Left lung (tissue), 10 donors: Measurements from ENCODE around the gene AMMECR1. TPM values are rescaled to one million over a fixed set of nuclear protein-coding genes. Genes with fewer than 3 reads are reported as not detected.

Experiments used
- ATAC-seq: fragments of 200-7000 bp; cut with Tn5 transposase; one replicate; pipeline ENCODE4 v1.9.1; 2020; ENCODE audit warnings: moderate library complexity
- DNase-seq, 4 donors: peaks; one replicate each; pipeline ENCODE4 v3.0.0-alpha.2; 2013 to 2020
- H3K27ac ChIP-seq, 2 donors: fragments of 200-600 bp; sonication (generic) in 1 of 2; one replicate each; pipeline versions ENCODE4 v1.5.0 to v1.8.0; 2020 to 2021
- H3K27me3 ChIP-seq, 2 donors: fragments of 200-600 bp; sonication (generic) in 1 of 2; one replicate each; pipeline versions ENCODE4 v1.5.0 to v1.8.0; 2020 to 2021
- H3K36me3 ChIP-seq, 2 donors: fragments of 200-600 bp; sonication (generic) in 1 of 2; one replicate each; pipeline versions ENCODE4 v1.5.0 to v1.8.0; 2020 to 2021
- H3K4me1 ChIP-seq, 2 donors: fragments of 200-600 bp; one replicate each; pipeline ENCODE4 v1.8.0; 2021
- H3K4me3 ChIP-seq, 2 donors: fragments of 200-600 bp; sonication (generic) in 1 of 2; one replicate each; pipeline versions ENCODE4 v1.5.0 to v1.8.0; 2020 to 2021; ENCODE audit warnings: mild to moderate bottlenecking in 1 of 2
- H3K9me3 ChIP-seq, 2 donors: fragments of 200-600 bp; sonication (generic) in 1 of 2; one replicate each; pipeline versions ENCODE4 v1.5.0 to v1.8.0; 2020 to 2021
- intact Hi-C, 2 donors: fragments of 100-400 bp; cut with DNase I; formaldehyde crosslinking; loops; one replicate each; pipeline versions ENCODE4 v1.11.2 to v1.14.2; 2022
- polyA plus RNA-seq, 6 donors: library from polyadenylated mRNA; unstranded; fragments of 120-200 nt; gene quantifications; one replicate each; pipeline ENCODE4 v1.2.1, GENCODE V29; 2013; ENCODE audit not compliant: insufficient read length in 6 of 6
- total RNA-seq, 2 donors: library from RNA; stranded (reverse); fragmentation: NEBNext Ultra II Directional; extraction: Animal tissue kit (Norgen Biotek cat#: 25700); gene quantifications; one replicate each; pipeline ENCODE4 v1.2.1, GENCODE V29; 2021
- TF ChIP-seq, protein P1 (sequence below), 2 donors: fragments of 200-600 bp; sonication (generic) in 1 of 2; IDR thresholded peaks; one replicate each; pipeline versions ENCODE4 v1.5.0 to v1.8.0; 2021; ENCODE audit warnings: antibody characterized with exemption in 2 of 2
- donor health status: DM: no; HTN: yes; CAD: no.
- donor health status: DM: no; HTN: no; CAD: no.

The AMMECR1 gene
- total and polyA plus RNA-seq, 8 donors, result 8.9 to 15.2 (median 12.7) TPM

DNA sequence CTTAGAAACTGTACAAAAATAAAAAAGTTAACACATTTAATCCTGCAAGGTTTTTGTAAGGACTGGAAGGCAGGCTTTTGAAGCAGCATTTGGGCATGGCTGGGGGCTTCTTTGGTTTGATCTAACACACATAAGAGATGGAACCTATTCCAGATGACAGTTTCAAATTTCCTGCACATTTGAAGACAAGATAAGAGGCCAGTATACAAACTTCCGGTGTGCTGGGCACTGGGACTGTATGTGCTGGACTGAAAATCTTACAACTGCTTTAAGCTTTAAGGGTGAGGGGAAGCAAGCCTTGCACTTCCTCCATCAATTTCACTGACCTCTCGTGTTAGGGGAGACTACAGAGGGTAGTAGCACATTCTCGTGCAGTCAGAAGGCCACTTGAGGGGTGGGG, 122.9 kb downstream of the AMMECR1 start:
- ATAC-seq (peak; percentile 41), DNase-seq (no peak)
- Histone ChIP-seq H3K27ac (no peak overlapping the region), H3K9me3 (no peaks in the 10 kb centered on the region), H3K27me3 (peaks cover 0 to 5% of the 10 kb centered on the region in 2 donors), H3K4me3 (no peak overlapping the region), H3K36me3 (no peaks in the 10 kb centered on the region), H3K4me1 (no peaks in the 10 kb centered on the region)
- TF ChIP-seq, protein P1, sequence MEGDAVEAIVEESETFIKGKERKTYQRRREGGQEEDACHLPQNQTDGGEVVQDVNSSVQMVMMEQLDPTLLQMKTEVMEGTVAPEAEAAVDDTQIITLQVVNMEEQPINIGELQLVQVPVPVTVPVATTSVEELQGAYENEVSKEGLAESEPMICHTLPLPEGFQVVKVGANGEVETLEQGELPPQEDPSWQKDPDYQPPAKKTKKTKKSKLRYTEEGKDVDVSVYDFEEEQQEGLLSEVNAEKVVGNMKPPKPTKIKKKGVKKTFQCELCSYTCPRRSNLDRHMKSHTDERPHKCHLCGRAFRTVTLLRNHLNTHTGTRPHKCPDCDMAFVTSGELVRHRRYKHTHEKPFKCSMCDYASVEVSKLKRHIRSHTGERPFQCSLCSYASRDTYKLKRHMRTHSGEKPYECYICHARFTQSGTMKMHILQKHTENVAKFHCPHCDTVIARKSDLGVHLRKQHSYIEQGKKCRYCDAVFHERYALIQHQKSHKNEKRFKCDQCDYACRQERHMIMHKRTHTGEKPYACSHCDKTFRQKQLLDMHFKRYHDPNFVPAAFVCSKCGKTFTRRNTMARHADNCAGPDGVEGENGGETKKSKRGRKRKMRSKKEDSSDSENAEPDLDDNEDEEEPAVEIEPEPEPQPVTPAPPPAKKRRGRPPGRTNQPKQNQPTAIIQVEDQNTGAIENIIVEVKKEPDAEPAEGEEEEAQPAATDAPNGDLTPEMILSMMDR (IDR thresholded peaks at IDR 0.05), result no peak
- intact Hi-C loops, result no loop called here

DNA sequence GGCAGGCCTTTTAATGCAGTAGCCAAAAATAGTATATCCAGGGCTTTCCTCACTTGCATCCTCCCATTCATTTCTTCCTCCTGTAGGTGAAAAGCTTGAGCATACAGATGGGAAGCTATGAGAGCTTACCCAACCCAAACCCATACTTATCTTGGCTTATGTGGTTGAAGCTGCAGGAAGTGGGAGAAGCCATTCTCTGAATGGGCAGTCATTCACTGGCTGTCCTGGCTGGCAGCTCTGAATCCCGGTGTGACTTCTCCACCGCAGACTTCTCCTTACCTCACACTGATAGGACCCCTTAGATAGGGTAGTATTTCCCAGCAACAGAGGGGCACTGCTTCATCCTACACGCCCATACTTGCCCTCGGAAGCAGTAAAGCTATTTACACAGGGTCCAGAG, 125.4 kb downstream of the AMMECR1 start:
- Histone ChIP-seq H3K4me3 (no peak overlapping the region), H3K9me3 (no peaks in the 10 kb centered on the region), H3K36me3 (no peaks in the 10 kb centered on the region), H3K27ac (no peak overlapping the region), H3K4me1 (no peaks in the 10 kb centered on the region), H3K27me3 (no peaks in the 10 kb centered on the region)
- intact Hi-C loops, result no loop called here
- ATAC-seq, result no peak
- DNase-seq, result no peak
- TF ChIP-seq, protein P1 (IDR thresholded peaks at IDR 0.05), result no peak

DNA sequence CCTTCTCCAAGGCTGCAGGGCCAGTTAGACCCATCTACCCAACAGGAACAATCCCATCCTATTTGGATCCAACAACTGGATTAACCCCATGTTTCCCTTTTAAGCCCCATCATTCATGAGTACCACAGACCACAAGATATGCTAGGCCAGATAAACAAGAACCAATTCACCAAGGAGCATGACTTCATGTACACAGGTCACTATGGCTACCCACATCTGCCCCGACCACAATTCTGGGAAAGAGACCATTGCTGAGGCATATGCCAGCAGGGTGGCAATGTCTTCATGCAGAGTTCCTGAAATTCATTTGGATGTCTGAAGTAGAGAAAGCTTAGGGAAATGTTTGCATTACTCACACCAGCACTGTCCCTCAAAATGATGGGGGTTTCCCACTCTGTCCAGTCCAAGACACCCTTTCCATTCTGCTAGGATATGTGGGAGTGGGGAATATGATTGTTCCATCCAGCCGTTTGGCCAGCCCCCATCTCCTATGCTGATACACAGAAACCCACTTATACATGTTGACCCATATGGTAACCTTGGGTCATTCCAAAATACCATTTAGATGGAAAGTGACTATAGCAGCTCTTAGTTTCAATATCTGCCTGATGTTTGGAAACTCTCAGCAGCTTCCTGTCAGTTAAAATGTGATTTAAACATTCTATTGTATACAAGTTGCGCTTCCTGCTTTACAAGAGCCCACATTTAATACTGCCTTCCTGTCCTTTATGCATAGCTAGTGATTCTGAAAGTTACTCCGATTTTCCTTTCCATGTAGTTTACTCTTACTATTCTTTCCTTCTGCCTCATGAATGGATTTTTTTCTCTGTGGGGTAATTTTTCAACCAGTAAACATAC, 129.0 kb downstream of the AMMECR1 start:
- ATAC-seq (no peak), DNase-seq (no peak)
- H3K4me3 ChIP-seq, result no peak overlapping the region
- TF ChIP-seq, protein P1 (IDR thresholded peaks at IDR 0.05), result no peak
- intact Hi-C loops, result no loop called here
- no peaks in the 10 kb centered on the region for H3K9me3 ChIP-seq
- H3K4me1 ChIP-seq, result no peaks in the 10 kb centered on the region
- H3K36me3 ChIP-seq, result no peaks in the 10 kb centered on the region
- no peak overlapping the region for H3K27ac ChIP-seq
- no peaks in the 10 kb centered on the region for H3K27me3 ChIP-seq

DNA sequence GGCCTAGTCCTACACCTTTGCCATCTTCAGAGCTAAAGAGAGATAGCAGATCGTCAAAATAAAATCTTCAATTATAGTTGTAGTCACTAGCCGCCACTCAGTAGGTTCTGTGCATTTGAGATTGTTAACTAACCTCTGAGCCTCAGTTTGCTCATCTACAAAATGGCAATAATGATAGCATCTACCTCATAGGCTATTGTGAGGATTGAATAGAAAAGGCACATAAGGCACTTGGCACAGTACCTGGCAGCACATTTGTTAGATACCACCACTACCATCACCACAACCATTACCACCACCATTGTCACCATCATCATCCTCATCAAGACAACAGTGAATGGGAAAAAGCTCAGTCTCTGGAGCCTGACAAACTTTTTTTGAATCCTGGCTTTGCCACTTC, 134.6 kb downstream of the AMMECR1 start:
- TF ChIP-seq, protein P1 (IDR thresholded peaks at IDR 0.05), result no peak
- ATAC-seq (no peak), DNase-seq (no peak)
- Histone ChIP-seq H3K4me1 (no peaks in the 10 kb centered on the region), H3K27me3 (peaks cover 0 to 6% of the 10 kb centered on the region in 2 donors), H3K27ac (no peak overlapping the region), H3K36me3 (no peaks in the 10 kb centered on the region), H3K9me3 (no peaks in the 10 kb centered on the region), H3K4me3 (no peak overlapping the region)
- intact Hi-C loops, result no loop called here

DNA sequence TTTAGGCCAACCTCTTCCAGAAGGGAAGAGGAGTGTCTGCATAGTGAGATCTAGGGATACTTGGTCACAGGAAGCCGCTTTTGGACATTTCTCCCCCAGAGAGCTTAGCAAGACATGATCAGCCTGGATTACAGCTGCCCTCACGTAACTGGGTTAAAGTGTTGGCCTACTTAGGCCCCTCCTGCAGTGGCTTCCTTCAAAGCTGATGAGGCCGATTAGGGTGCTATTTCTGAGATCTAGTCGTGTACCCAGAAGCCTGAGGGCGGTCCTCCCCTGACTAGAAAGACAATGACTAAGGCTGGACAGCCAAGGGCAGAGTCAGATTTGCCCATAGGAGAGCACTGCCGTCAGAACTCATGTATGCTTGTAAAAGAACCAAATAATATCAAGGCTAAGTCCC, 135.0 kb downstream of the AMMECR1 start:
- ATAC-seq, result no peak
- TF ChIP-seq, protein P1 (IDR thresholded peaks at IDR 0.05), result no peak
- Histone ChIP-seq H3K4me3 (no peak overlapping the region), H3K36me3 (no peaks in the 10 kb centered on the region), H3K9me3 (no peaks in the 10 kb centered on the region), H3K27me3 (peaks cover 0 to 6% of the 10 kb centered on the region in 2 donors), H3K4me1 (no peaks in the 10 kb centered on the region), H3K27ac (no peak overlapping the region)
- no peak for DNase-seq
- intact Hi-C loops, result no loop called here
